Cardiac fibroblast (primary cell): ENCODE data around the gene TRIM47.

Experiments used
- DNase-seq, 2 donors: peaks; one replicate each; pipeline versions ENCODE4 v3.0.0 to v3.0.0-alpha.2; 2010; ENCODE audit warnings: low read depth in 2 of 2
- H3K4me3 ChIP-seq, 2 donors: replicated peaks in 1 of 2; 1 replicate in 1 of 2; 2 replicates in 1 of 2; pipeline ENCODE4 v1.5.1; 2011; ENCODE audit warnings: low read depth in 2 of 2, low read length in 2 of 2, mild to moderate bottlenecking in 2 of 2, moderate library complexity in 1 of 2
- CTCF ChIP-seq: IDR thresholded peaks from one replicate; pipeline ENCODE4 v1.5.1; 2011; ENCODE audit warnings: low read depth, mild to moderate bottlenecking, low read length, inconsistent platforms

TRIM47 gene

GRCh38 chr17:75850928-75851692 lies 27.3 kb downstream of the TRIM47 start:
- no peak for DNase-seq
- H3K4me3 ChIP-seq: no peak overlapping the region
- no peak for TF ChIP-seq CTCF

DNA sequence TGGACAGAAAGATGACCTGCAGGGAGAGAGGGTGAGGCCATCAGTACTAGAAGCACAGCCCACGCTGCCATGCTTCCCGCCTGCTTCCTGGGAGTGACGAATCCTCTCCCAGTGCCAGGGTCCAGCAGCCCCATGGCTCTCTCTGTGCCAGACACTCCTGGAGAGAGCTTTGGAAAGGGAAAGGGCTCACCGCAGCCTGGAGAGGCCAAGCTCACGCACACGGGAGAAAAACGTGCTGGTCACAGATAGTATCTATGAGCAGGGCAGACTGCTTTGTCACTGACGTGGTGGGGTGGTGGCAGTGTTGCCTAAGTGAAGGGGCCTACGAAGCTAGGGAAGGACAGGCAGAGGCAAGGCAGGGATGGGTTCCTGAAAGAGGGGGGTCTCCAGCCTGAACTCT lies 28.7 kb downstream of the TRIM47 start:
- H3K4me3 ChIP-seq: no peak overlapping the region
- DNase-seq: no peak
- no peak for TF ChIP-seq CTCF

DNA sequence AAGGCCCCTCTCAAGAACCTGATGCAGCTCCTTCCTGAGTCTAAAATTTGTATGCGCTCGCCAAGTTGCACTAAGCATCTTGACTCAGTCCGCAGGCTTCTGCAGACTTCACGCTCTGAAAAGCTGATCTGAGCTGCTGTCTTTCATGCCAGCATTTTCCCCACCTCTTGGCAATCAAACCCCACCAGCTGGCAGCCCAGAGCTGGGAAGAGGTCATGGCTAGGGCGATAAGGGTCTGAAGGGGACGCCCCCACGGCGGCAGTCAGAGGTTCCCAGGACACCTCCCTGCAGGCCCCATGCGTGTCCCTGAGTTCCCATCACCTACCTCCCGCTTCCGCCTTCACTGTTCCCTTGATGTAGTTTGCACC lies 29.1 kb downstream of the TRIM47 start:
- no peak for TF ChIP-seq CTCF
- DNase-seq: no peak
- no peak overlapping the region for H3K4me3 ChIP-seq

DNA sequence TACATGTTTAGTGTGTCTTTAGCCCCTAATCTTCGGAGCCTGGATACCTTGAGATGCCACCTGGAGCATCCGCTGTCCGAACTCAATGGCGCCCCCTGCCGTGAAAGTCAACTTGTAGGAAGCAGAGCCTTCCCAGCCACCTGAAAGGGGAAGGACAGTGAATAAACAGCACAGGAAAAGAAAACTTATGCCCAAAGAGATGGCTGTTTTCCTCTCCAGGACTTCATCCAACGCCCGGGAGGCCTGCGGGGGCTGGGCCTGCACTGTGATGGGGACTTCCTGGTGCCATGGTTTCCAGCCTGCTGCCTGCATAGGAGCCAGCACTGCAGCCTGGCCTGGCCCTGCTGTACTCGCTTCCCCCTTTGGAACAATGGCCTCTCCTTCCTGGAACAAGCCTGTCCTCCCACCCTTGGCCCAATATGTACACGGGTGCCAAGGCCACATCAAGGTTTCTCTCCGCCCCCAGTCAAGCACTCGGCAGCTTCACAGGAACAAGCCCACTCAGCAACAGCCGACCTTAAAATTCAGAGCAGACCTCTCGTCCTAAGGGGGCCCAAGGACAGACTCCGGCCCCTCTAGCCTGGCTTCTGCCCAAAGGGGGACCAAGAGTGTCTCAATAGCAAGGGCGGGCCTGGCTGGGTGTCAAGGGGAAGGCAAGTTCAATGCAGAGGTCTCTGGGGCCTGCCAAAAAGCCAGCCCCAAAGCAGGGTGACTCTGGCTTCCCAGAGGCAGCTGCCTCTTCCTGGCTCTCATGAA lies 29.7 kb downstream of the TRIM47 start:
- peak; percentile 71 for TF ChIP-seq CTCF
- H3K4me3 ChIP-seq: no peak overlapping the region
- DNase-seq: peak; percentile 65 to 85

- TF ChIP-seq CTCF: no peak
- no peak overlapping the region for H3K4me3 ChIP-seq
- no peak for DNase-seq
These were observed 30.5 kb downstream of the TRIM47 start for GRCh38 chr17:75847614-75848522.

- no peak for TF ChIP-seq CTCF
- no peak for DNase-seq
These were observed 31.4 kb downstream of the TRIM47 start for GRCh38 chr17:75846692-75847613.

More at GRCh38 chr17:75846692-75847613, 31.4 kb downstream of the TRIM47 start:
- H3K4me3 ChIP-seq: no peak overlapping the region
